GM23338 (cell line): ENCODE data around the gene PRPF31. TPM values are rescaled to one million over a fixed set of nuclear protein-coding genes. Genes with fewer than 3 reads are reported as not detected.

Source experiments
- EZH2 ChIP-seq: fragments of 200-600 bp; sonication (generic); IDR thresholded peaks from one replicate; pipeline ENCODE4 v1.8.0; 2017; ENCODE audit warnings: antibody characterized with exemption, mild to moderate bottlenecking, low read depth; ENCODE audit not compliant: unreplicated experiment
- NANOG ChIP-seq: IDR thresholded peaks from 2 replicates; pipeline ENCODE4 v1.6.1; 2016; ENCODE audit warnings: antibody characterized with exemption, borderline replicate concordance
- POLR2AphosphoS5 ChIP-seq: IDR thresholded peaks from 2 replicates; pipeline ENCODE4 v1.6.1; 2016; ENCODE audit warnings: antibody characterized with exemption, low read depth
- STAT1 ChIP-seq: IDR thresholded peaks from one replicate; pipeline ENCODE4 v1.6.1; 2016; ENCODE audit warnings: antibody characterized with exemption; ENCODE audit not compliant: unreplicated experiment
- ZNF114 ChIP-seq: fragments of 250-450 bp; sonication (Bioruptor Pico); IDR thresholded peaks from 2 replicates; pipeline ENCODE4 v1.5.0; 2020; ENCODE audit warnings: mild to moderate bottlenecking, moderate library complexity
- polyA plus RNA-seq: library from polyadenylated mRNA; unstranded; fragments of >200 nt; fragmentation: Nextera tagmentation; extraction: Ambion mirVana; gene quantifications from 2 replicates; pipeline ENCODE4 v1.2.1, GENCODE V29; 2016
- total RNA-seq: library from RNA; depleted of rRNA; stranded (reverse); fragments of >200 nt; shearing (Covaris generic); gene quantifications from 2 replicates; pipeline ENCODE4 v1.2.3, GENCODE V29; 2014
- TF ChIP-seq, protein P1 (sequence below): fragments of 250-450 bp; sonication (Bioruptor Pico); IDR thresholded peaks from 2 replicates; pipeline ENCODE4 v1.5.0; 2020; ENCODE audit warnings: mild to moderate bottlenecking, moderate library complexity
- TF ChIP-seq, protein P2 (sequence below): IDR thresholded peaks from one replicate; pipeline ENCODE4 v1.6.1; 2018; ENCODE audit warnings: antibody characterized with exemption; ENCODE audit not compliant: unreplicated experiment
- TF ChIP-seq, protein P3 (sequence below): IDR thresholded peaks from 2 replicates; pipeline ENCODE4 v1.6.1; 2016; ENCODE audit warnings: antibody characterized with exemption

The PRPF31 gene
- total and polyA plus RNA-seq, 2 experiments from 2014 or later: 83.3 to 94.2 TPM

- TF ChIP-seq, protein P1, sequence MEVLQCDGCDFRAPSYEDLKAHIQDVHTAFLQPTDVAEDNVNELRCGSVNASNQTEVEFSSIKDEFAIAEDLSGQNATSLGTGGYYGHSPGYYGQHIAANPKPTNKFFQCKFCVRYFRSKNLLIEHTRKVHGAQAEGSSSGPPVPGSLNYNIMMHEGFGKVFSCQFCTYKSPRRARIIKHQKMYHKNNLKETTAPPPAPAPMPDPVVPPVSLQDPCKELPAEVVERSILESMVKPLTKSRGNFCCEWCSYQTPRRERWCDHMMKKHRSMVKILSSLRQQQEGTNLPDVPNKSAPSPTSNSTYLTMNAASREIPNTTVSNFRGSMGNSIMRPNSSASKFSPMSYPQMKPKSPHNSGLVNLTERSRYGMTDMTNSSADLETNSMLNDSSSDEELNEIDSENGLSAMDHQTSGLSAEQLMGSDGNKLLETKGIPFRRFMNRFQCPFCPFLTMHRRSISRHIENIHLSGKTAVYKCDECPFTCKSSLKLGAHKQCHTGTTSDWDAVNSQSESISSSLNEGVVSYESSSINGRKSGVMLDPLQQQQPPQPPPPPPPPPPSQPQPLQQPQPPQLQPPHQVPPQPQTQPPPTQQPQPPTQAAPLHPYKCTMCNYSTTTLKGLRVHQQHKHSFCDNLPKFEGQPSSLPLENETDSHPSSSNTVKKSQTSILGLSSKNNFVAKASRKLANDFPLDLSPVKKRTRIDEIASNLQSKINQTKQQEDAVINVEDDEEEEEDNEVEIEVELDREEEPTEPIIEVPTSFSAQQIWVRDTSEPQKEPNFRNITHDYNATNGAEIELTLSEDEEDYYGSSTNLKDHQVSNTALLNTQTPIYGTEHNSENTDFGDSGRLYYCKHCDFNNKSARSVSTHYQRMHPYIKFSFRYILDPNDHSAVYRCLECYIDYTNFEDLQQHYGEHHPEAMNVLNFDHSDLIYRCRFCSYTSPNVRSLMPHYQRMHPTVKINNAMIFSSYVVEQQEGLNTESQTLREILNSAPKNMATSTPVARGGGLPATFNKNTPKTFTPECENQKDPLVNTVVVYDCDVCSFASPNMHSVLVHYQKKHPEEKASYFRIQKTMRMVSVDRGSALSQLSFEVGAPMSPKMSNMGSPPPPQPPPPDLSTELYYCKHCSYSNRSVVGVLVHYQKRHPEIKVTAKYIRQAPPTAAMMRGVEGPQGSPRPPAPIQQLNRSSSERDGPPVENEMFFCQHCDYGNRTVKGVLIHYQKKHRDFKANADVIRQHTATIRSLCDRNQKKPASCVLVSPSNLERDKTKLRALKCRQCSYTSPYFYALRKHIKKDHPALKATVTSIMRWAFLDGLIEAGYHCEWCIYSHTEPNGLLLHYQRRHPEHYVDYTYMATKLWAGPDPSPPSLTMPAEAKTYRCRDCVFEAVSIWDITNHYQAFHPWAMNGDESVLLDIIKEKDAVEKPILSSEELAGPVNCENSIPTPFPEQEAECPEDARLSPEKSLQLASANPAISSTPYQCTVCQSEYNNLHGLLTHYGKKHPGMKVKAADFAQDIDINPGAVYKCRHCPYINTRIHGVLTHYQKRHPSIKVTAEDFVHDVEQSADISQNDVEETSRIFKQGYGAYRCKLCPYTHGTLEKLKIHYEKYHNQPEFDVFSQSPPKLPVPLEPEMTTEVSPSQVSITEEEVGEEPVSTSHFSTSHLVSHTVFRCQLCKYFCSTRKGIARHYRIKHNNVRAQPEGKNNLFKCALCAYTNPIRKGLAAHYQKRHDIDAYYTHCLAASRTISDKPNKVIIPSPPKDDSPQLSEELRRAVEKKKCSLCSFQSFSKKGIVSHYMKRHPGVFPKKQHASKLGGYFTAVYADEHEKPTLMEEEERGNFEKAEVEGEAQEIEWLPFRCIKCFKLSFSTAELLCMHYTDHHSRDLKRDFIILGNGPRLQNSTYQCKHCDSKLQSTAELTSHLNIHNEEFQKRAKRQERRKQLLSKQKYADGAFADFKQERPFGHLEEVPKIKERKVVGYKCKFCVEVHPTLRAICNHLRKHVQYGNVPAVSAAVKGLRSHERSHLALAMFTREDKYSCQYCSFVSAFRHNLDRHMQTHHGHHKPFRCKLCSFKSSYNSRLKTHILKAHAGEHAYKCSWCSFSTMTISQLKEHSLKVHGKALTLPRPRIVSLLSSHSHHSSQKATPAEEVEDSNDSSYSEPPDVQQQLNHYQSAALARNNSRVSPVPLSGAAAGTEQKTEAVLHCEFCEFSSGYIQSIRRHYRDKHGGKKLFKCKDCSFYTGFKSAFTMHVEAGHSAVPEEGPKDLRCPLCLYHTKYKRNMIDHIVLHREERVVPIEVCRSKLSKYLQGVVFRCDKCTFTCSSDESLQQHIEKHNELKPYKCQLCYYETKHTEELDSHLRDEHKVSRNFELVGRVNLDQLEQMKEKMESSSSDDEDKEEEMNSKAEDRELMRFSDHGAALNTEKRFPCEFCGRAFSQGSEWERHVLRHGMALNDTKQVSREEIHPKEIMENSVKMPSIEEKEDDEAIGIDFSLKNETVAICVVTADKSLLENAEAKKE (CRISPR knock-in tag): no peak
- TF ChIP-seq, protein P2, sequence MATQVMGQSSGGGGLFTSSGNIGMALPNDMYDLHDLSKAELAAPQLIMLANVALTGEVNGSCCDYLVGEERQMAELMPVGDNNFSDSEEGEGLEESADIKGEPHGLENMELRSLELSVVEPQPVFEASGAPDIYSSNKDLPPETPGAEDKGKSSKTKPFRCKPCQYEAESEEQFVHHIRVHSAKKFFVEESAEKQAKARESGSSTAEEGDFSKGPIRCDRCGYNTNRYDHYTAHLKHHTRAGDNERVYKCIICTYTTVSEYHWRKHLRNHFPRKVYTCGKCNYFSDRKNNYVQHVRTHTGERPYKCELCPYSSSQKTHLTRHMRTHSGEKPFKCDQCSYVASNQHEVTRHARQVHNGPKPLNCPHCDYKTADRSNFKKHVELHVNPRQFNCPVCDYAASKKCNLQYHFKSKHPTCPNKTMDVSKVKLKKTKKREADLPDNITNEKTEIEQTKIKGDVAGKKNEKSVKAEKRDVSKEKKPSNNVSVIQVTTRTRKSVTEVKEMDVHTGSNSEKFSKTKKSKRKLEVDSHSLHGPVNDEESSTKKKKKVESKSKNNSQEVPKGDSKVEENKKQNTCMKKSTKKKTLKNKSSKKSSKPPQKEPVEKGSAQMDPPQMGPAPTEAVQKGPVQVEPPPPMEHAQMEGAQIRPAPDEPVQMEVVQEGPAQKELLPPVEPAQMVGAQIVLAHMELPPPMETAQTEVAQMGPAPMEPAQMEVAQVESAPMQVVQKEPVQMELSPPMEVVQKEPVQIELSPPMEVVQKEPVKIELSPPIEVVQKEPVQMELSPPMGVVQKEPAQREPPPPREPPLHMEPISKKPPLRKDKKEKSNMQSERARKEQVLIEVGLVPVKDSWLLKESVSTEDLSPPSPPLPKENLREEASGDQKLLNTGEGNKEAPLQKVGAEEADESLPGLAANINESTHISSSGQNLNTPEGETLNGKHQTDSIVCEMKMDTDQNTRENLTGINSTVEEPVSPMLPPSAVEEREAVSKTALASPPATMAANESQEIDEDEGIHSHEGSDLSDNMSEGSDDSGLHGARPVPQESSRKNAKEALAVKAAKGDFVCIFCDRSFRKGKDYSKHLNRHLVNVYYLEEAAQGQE: no peak
- TF ChIP-seq ZNF114 (CRISPR knock-in tag) (no peak), NANOG (no peak), EZH2 (no peak), STAT1 (no peak), POLR2AphosphoS5 (no peak)
- TF ChIP-seq, protein P3, sequence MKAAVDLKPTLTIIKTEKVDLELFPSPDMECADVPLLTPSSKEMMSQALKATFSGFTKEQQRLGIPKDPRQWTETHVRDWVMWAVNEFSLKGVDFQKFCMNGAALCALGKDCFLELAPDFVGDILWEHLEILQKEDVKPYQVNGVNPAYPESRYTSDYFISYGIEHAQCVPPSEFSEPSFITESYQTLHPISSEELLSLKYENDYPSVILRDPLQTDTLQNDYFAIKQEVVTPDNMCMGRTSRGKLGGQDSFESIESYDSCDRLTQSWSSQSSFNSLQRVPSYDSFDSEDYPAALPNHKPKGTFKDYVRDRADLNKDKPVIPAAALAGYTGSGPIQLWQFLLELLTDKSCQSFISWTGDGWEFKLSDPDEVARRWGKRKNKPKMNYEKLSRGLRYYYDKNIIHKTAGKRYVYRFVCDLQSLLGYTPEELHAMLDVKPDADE: no peak
Observed at GRCh38 chr19:54136086-54136863, 20.7 kb downstream of the PRPF31 start (continued).
